Amniotic epithelial cell (primary cell): ENCODE measurements around the gene SLC6A11.

Experiments used
- DNase-seq: peaks from one replicate; pipeline ENCODE4 v3.0.0-alpha.2; 2010; ENCODE audit warnings: low read depth

SLC6A11 gene

DNA sequence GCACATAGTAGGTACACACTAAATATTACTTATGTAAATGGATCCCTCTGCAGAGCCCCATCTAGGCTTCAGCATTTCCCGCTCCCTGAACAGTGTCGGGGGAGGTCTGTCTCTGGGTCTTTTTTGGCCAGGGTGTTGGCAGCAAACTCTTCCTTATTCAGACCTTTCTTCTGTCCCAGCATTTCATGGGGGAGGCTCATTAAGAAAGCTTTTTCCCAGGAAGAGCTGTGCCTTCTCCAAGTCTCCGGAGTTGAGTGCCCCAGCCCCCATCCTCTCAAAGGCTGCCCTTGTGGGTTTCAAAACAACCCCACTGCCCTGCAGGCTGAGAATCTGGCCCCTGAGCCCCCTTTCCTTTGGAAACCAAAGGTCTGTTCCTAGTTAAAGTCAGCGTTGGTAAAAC lies 25.1 kb downstream of the SLC6A11 start:
- DNase-seq: no peak

DNA sequence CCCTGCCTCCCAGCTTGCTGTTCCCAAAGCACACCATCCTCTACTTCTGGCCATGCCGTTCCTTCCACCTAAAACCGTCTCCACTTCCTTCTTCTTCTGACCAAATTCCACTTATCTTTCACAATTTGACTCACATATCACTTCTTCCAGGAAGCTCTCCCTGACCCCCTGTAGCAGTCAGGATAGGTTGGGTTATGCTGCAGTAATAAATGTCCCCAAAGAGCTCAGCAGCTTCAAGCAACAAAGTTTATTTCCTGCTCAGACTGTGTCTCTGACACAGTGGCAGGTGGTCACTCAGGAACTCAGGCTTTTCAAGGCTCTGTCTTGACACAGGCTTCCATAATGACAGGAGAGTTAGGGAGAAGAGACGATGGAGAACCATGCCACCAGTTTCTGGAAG lies 27.4 kb downstream of the SLC6A11 start:
- no peak for DNase-seq

DNA sequence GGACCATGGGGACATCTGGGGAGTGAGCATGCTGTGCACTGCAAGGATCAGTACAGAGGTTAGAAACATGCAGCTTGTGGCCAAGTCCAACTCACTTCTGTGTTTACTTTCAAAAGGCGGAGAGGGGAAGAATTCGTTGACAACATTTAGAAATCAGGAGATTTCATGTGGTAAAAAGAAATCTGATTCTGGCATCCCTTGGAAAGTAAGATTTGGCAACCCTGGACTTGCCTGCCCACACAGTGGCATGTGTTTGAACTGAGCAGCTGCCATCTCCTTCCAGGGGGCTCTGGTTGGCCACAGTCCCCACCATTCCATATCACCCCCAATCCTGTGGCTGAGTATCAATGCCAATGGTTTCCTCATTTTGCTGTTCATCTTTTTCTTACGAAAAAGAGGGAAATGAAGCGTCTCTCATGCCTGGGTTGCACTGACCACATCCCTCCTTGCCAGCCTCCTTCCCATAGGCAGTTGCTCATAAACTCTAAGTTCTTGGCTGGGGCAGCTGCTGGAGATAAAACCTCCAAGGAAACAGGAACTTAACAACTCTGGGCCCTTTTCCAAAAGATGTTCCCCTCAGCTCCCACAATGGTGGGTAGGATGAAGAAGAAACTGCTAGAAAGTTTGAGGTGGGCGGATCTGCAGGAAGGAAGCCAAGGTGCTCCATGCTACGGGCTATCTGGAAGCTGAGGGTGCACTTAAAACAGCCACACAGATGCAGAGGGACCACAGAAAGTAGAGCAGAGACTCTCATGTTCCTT lies 29.2 kb downstream of the SLC6A11 start:
- no peak for DNase-seq

DNA sequence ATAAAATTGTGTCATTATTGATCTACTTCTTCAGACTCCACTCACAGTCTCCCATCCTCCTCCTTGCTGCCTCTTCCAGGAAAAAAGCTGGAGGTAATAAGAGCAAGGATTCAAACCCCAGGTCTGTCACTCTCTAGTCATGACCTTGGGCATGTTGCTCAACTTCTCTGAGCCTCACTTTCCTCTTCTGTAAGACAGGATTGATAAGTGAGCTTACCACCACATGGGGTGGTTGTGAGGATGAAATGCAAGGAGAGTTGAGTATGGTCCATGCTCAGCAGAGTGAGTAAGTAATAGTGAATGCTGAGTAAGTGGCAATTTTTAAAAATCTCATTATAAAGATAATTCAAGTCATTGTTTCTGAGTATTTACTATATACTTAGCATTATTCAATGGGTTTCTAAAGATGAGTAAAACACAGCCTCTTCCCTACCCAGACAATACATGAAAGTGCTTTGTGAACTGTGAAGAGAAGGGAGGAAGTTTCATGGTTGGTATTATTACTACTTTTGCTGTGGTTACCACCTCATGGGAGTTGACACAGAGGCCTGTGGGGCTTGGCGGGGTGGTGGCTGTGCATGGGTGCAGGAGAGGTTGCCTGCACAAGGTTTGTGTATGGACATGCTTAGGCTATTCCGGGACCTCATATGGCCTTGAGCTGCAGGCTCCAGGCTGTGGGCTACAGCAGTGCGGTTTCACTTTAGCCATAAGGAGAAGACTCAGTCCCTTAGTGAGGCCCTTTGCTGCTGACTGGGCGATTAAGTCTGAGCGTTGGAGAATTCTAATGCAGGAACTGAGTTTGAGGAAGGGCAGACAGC lies 30.0 kb downstream of the SLC6A11 start:
- no peak for DNase-seq

DNA sequence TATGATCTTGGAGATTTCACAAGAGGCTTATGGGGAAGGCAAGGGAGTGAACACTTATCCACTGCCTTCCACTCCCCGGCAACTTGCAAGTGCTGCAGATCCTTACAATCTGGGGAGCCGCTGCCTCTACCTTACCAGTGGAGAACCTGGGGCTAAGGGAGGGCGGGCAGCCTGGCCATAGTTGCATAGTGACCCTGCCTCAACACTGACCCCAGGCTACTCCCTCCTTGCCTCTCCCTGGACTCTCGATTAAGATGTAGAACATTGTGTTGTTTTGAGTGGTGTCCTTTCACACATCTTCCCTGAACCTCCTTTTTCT lies 30.6 kb downstream of the SLC6A11 start:
- no peak for DNase-seq

DNA sequence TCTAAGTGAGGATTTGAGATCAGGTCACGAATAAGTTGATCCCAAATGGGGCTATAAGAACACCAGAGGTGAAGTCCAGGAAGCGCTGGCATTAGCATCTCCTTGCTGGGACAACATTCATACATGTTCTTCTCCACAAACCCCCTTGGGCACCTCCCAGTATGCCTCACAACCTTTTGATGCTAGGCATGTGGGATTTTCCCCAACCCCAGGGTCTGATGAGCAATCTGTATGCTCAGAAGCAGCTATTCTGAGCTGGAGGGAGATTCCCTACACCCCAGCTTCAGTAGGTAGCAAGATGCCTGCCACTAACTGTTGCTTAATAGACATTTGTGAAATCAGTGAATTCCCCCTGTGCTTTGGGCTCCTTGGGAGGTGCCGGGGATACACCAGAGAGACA lies 32.2 kb downstream of the SLC6A11 start:
- DNase-seq: no peak

DNA sequence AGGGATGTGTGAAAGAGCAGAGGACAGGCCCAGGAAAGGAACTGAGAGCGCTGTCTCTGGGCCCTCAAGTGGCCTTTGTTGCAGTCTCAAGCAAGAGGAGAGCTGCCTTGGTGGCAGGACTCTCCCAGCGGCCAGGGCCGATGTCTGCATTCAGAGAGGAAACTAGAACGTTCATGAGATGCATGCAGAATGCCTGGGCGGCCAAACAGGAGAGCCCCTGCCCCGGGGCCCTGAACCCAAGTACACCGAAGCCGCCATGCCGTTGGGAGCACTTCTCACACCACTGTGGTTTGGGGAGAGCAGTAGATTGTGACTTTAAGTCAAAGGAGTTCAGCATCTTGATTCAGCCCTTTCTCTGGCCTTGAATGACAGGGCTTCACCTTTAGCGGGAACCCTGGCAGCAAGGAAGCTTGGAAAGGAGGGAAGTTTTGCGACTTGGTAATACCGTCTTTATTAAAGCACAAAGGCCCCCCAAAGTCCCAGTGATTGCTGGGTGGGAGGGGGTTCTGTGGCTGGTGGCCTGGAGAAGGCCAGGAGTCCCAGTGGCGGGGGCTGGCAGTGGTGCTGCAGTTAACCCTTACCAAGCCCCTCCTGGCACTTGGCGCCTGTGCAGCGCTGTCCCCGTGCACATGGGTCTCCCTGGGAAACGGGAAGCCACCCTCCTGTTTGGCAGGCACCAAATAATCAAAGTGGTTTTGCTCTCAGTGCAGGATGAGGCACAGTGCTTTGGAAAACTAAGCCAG lies 36.2 kb downstream of the SLC6A11 start:
- DNase-seq: no peak

DNA sequence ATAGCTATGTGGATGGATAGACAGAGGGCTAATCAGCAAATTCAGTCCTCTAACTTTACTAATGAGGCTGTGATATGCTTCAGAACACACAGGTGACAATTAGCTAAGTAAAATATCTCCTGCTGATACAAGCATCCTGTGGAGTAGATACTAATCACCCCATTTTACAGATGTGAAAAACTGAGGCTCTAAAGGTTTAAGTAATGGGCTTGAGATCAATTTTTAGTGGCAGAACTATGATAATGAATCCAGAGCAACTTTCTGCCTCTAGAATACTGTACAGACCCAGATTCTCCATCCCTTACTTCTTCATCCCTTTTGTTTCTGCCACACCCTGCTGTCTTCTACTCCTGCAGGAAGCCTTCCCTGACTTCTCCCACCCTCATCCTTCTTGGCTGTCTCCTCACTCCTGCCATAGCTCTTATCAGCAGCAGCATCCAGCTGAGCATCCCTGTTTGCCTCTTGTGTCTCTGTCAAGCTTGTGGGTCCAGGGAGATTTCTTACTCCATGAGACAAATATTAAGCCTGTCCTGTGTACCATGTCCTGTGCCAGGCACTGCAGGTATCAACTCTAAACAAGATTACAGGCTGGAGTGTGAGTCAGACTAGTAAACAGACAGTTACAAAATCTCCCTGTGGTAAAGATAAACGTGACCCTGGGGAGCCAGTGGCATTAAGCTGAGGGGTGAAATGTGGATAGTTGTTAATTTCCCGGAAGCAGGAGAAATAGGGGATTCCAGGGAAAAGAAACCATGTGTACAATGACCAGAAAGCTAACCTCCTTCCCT lies 39.2 kb downstream of the SLC6A11 start:
- DNase-seq: peak; percentile 36

DNA sequence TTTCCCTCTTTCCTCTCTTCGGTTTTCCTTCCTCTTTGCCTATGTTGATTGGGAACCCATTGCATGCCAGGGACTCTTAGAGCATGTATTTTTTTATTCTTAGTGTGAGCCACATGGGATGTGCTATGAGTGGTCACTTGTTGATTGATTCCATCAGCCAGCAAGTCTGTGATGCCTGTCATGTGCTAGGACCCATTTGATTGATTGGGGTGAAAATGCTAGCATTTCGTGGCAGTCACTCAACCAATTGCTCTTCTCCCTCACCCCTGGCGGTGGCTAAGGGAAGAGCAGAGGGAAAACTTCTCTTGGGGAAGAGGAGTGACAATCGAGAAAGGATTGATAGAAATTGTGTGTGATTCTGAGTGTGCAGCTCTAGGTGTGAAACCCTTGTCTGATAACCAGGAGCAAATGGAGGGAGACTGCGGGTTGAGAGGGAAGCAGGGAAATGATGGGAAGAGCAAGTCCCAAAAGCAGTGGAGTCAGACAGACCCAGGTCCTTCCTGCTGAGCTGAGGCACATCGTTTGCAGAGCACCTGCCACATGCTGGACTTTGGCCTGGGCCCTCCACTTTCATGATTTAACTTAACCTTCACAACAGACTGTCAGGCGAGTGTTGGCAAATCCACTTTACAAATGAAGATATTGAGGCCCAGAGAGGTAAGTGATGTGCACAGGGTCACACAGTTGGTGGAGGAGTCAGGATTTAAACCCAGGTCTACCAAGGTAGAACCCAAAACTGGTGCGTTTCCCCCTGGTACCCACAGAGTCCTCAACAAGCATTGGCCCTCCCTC lies 40.0 kb downstream of the SLC6A11 start:
- no peak for DNase-seq

DNA sequence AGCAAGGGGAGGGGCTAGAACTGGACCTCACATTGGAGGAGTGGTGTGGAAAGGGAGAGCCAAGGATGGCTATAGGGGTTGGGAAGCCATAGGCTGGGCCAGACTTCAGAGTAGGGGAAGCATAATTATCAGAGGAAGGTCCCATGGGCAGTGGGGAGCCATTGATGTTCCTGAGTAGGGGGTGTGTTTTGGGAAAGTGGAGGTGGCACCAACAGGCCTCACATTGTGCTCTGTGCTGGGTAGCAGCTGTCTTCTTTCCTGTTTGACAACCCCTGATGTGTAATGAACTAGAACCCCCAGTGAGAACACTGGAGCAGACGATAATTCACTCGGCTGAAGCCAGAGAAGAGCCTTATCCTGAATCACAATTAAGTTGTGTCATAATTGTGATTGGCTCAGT lies 41.2 kb downstream of the SLC6A11 start:
- DNase-seq: no peak

DNA sequence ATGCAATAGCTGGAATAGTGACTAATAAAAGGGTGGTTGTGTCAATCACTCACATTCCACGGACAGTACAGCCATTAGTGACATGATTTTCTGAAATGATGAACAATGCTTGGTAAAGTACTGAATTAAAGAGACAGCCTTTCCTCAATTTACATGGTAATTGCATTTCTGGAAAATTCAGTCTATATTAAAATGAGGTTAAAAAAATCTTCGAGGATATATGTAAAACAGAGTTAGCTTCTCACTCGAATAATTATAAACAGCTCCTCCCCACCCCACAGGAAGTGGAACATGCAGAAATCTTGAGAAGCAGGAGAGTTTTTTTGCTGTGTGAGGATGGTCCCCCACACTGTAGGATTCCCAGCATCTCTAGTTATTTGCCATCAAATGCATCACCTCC lies 42.1 kb downstream of the SLC6A11 start:
- DNase-seq: no peak

DNA sequence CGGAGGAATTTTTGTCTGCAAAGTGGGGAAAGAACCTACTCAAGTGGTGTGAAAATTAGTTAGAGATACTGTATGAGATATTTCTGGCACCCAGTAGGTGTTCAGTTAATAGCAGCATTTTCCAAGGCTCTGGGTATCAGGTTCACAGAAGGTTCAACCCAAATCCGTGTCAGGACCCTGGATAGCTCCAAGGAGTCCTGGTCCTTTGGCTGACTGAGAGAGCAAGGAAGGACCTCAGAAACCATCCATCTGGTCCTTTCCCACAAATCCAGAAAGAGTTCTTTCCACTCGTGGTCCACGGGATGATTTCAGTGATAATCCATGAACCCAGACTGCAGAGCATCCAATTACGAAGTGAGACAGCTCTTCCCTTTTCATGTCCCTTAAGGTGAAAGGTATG lies 51.4 kb downstream of the SLC6A11 start:
- DNase-seq: peak; percentile 3

DNA sequence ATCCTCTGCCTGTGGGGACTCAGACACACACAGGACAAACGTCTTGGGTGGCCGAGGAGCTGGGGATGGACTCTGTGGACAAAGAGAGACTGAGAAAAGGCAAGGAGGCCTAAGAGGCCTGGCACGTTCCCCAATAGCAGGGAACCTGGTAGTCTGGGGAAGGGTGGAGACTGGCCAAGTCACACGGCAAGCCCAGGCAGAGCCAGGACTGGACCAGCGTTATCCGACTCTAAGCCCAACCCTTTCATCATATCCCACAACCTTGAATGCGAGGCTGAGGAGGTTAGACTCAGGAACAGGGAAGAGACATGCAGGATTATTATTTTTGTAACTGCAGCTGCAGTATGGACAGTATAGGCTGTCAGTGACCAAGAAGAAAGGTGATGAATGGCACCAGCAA lies 53.4 kb downstream of the SLC6A11 start:
- DNase-seq: no peak

DNA sequence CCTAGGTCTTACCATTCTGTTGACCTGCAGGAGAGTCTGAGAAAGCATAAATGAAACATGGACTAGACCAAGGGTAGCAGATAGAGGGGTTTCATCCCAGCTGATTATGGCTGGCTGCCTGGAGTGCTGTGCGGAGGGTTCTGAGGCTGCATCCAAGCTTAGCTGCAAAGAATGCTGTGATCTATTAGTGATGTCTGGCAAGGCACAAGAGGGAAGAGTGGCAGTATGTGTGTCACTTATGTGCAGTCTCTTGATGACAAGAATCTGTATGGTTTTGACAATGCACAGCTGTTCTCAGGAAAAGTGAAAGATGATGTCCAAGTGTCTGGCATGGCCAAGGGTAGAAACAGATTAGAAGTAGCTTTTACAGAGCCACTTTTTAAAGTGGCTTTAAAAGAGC lies 54.3 kb downstream of the SLC6A11 start:
- DNase-seq: no peak

DNA sequence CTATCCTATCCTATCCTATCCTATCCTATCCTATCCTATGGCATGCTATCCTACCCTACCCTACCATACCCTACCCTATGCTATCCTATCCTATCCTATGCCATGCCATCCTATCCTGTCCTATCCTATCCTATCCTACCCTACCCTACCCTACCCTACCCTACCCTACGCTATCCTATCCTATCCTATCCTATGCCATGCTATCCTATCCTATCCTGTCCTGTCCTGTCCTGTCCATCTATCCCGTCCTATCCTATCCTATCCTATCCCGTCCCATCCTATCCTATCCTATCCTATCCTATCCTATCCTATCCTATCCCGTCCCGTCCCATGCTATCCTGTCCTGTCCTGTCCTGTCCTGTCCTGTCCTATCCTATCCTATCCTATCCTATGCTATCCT lies 57.4 kb downstream of the SLC6A11 start:
- no peak for DNase-seq

DNA sequence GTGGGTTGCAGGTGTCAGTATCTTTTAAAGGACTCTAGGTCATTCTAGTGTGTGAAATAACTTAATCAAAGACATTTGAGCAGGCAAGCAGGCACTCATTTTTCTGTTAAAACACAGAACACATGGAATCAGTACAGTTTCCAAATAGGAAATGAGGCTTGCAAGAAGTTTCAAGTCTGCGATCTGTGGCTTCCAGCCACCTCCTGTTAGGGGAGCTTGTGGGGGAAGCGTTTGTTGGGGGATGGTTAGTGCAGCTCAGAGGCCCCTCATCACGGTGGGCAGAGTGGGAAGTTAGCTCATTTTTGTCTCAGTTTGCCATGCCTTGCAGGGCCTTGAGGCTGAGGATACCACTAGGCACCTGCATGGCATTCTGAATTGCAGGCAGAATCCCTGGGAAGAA lies 59.9 kb downstream of the SLC6A11 start:
- DNase-seq: no peak

DNA sequence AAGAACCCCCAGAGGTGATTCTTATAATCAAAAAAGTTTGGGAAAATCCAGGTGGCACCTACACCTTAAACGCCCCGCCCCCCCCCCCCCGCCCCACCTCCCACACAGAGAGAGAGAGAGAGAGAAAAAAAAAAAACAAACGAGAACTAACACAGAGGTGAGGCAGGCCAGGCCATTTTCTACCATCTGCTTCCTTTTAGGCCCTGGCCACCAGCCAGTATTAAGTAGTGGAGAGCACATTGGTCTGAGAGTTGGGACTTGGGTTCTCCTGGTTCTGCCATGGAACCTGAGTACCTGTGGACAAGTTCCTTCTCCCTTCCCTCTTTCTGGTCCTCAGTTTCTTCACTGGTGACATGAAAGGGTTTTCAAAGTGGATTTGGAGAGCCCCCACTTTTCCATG lies 60.6 kb downstream of the SLC6A11 start:
- no peak for DNase-seq

DNA sequence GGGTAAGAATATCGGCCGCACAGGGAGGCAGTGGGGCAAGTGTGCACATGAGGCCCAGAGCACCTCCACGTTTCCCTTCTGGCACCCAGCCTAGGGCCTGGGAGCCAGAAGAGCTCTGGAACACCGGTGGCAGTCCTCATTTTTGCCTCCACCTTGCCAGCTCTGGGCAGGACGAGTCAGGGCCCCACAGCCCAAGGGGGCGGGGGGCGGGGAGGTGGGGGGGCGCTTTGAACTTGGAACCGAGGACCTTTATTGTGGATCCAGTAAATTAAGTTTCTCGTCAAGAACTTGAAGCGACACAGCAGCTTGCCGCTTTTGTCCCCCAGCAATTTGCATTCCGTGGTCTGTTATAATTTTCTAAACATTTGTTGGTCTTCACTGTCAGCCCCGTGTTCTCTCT lies 66.8 kb downstream of the SLC6A11 start:
- no peak for DNase-seq

DNA sequence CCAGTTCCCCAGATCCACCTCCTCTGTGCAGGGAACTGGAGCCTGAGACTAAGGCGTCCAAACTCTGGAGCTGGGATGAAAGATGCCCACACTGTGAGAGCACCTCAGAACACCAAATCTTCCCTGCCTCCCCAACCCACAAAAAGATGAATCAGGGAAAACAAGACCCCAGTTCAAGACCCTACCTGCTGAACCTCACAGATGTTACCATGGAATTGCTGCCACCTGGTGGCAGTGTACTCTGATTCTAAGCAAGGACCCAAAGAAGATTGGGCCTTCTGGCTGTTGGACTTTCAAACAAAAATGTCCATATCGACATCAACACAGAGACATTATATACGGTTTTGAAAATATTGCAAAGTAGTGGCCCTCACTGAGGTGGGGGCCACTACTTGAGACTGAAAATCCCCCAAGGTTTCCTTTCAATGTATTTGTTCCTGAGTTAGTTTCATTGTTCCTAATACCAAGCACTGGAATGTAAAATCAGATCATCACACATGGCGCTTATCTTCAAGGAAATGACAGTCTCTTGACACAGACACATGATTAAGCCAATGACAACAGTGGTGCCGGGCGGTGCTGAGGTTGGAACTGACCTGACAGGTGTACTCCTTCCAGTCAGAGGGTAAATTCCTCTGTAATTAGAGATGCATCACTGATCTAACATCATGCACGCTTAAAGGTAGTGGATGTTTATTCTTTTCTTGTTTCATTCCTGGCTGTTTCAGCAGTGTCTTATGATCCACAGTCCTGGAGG lies 67.6 kb downstream of the SLC6A11 start:
- DNase-seq: no peak

DNA sequence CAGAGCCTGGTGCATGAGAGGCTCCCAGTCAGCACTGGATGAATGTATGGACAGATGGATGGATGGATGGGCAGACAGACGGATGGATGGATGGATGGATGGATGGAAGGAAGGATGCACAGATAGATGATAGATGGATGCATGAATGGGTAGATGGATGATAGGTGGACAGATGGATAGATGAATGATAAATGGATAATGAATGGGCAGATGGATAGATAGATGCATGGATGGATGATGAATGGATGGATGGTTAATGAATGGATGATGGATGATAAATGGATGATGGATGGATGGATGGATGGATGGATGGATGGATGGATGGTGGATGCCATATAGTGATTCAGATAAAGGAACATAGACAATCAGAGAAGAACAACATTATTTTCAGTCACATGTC lies 71.0 kb downstream of the SLC6A11 start:
- no peak for DNase-seq
